Loucy (cell line): ENCODE results near the gene TSPEAR.
"Not testable (repeated sequence)": the region's sequence is repeated elsewhere in the genome, so short reads cannot be mapped to it uniquely, and the experiment has no call there.

Source experiments
- CTCF ChIP-seq: fragments of 200-600 bp; sonication (generic); conservative IDR thresholded peaks from 2 replicates; pipeline ENCODE4 v1.5.1; 2014; ENCODE audit warnings: mild to moderate bottlenecking, antibody characterized with exemption, low read length
- EZH2phosphoT487 ChIP-seq: fragments of 200-600 bp; IDR thresholded peaks from 2 replicates; pipeline ENCODE4 v1.6.1; 2018; ENCODE audit warnings: antibody characterized with exemption, mild to moderate bottlenecking, moderate library complexity, borderline replicate concordance

GRCh38 chr21:44558329-44558675 lies 153.1 kb downstream of the TSPEAR start:
- not testable (repeated sequence) for TF ChIP-seq CTCF, EZH2phosphoT487
